HepG2 (cell line): ENCODE results near the gene ATP8A2. TPM values are rescaled to one million over a fixed set of nuclear protein-coding genes. Genes with fewer than 3 reads are reported as not detected.

ENCODE experiments used
- ATAC-seq: fragments of 200-7000 bp; cut with Tn5 transposase; 3 replicates; pipeline ENCODE4 v1.9.1; 2020; ENCODE audit warnings: mild to moderate bottlenecking, moderate library complexity
- BruUV-seq: library from RNA; stranded (reverse); fragments of 400-500 nt; replicated peaks from 2 replicates; lab custom pipeline; 2021; lab: Mats Ljungman, UMichigan
- CTCF ChIA-PET: fragments of 300-600 bp; formaldehyde crosslinking; extraction: SDS; loops from one replicate; lab custom pipeline; 2021; ENCODE audit warnings: low total read pairs, inconsistent platforms, low intra/inter-chr PET ratio; lab: Yijun Ruan, JAX
- POLR2A ChIA-PET: fragments of 350-600 bp; sonication (Branson Sonifier 250); formaldehyde crosslinking; loops from one replicate; lab custom pipeline; 2020; ENCODE audit warnings: antibody characterized with exemption, inconsistent platforms; lab: Yijun Ruan, JAX
- DNase-seq: peaks from one replicate; pipeline ENCODE4 v3.0.0-alpha.2; 2015; ENCODE audit warnings: low spot score
- FAIRE-seq: peaks from 3 replicates; lab custom pipeline; 2011; peaks lifted over from hg19 to GRCh38; lab: Jason Lieb, UNC
- H2AFZ ChIP-seq: one replicate; pipeline ENCODE4 v1.6.1; 2011; ENCODE audit warnings: low read length, inconsistent platforms
- H3K27ac ChIP-seq: fragments of 300-600 bp; 3 replicates; pipeline ENCODE4 v1.8.0; 2011; ENCODE audit warnings: mixed run types, mild to moderate bottlenecking, mixed read lengths, low read length, inconsistent platforms; ENCODE audit not compliant: insufficient read depth; ENCODE audit errors: extremely low read length
- H3K27me3 ChIP-seq, 2 experiments: fragments of 200-600 bp in 1 of 2; 2 replicates in 1 of 2; 3 replicates in 1 of 2; pipeline versions ENCODE4 v1.6.0 to v1.8.0; 2011; ENCODE audit warnings: low read length in 2 of 2, mild to moderate bottlenecking in 2 of 2, moderate library complexity in 2 of 2, inconsistent platforms in 1 of 2; ENCODE audit not compliant: insufficient read depth in 2 of 2, control insufficient read depth in 1 of 2
- H3K36me3 ChIP-seq, 2 experiments: fragments of 200-600 bp in 1 of 2; replicated peaks in 1 of 2; 2 replicates in 1 of 2; 3 replicates in 1 of 2; pipeline versions ENCODE4 v1.5.1 to v1.8.0; 2011; ENCODE audit warnings: low read length in 2 of 2, inconsistent platforms in 1 of 2; ENCODE audit not compliant: insufficient read depth in 2 of 2, control insufficient read depth in 1 of 2
- H3K4me1 ChIP-seq: 2 replicates; pipeline ENCODE4 v1.5.1; 2012; ENCODE audit warnings: low read length, inconsistent platforms; ENCODE audit not compliant: insufficient read depth
- H3K4me2 ChIP-seq: 2 replicates; pipeline ENCODE4 v1.6.0; 2011; ENCODE audit warnings: low read depth, low read length, inconsistent platforms
- H3K4me3 ChIP-seq, 3 experiments: fragments of 200-600 bp in 1 of 3; sonication (generic), shearing (Covaris generic) in 1 of 3; replicated peaks in 1 of 3; 2 replicates each; pipeline ENCODE4 v1.5.1; 2011 to 2016; ENCODE audit warnings: low read length in 3 of 3, inconsistent platforms in 2 of 3, low read depth in 2 of 3, mild to moderate bottlenecking in 2 of 3, control low read depth in 1 of 3, mixed read lengths in 1 of 3; ENCODE audit not compliant: insufficient read depth in 1 of 3
- H3K79me2 ChIP-seq: one replicate; pipeline ENCODE4 v1.6.1; 2011; ENCODE audit warnings: low read length, inconsistent platforms; ENCODE audit not compliant: insufficient read depth
- H3K9ac ChIP-seq: 2 replicates; pipeline ENCODE4 v1.6.0; 2011; ENCODE audit warnings: mild to moderate bottlenecking, low read depth, low read length, inconsistent platforms; ENCODE audit not compliant: insufficient read depth
- H3K9me3 ChIP-seq: 2 replicates; pipeline ENCODE4 v1.5.1; 2012; ENCODE audit warnings: mild to moderate bottlenecking, low read length
- H4K20me1 ChIP-seq: 2 replicates; pipeline ENCODE4 v1.6.0; 2011; ENCODE audit warnings: inconsistent platforms, mild to moderate bottlenecking, low read length, moderate library complexity; ENCODE audit not compliant: insufficient read depth
- ELF4 ChIP-seq: sonication (generic); formaldehyde crosslinking; IDR thresholded peaks from 2 replicates; pipeline ENCODE4 v1.5.0; 2020; ENCODE audit warnings: missing genetic modification reagents, mild to moderate bottlenecking, moderate library complexity, borderline replicate concordance
- FOXC1 ChIP-seq: sonication (generic); formaldehyde crosslinking; IDR thresholded peaks from 2 replicates; pipeline ENCODE4 v1.8.0; 2022; ENCODE audit warnings: mild to moderate bottlenecking, missing genetic modification reagents, borderline replicate concordance
- GATAD2A ChIP-seq: IDR thresholded peaks from 2 replicates; pipeline ENCODE4 v1.6.1; 2016
- MYC ChIP-seq: sonication (generic); formaldehyde crosslinking; IDR thresholded peaks from 2 replicates; pipeline ENCODE4 v1.9.0; 2021; ENCODE audit warnings: missing genetic modification reagents, borderline replicate concordance
- NFYC ChIP-seq: IDR thresholded peaks from 2 replicates; pipeline ENCODE4 v1.6.1; 2016; ENCODE audit warnings: missing genetic modification reagents, missing compliant biosample characterization
- POLR2G ChIP-seq: fragments of 200-400 bp; formaldehyde crosslinking; IDR thresholded peaks from 2 replicates; pipeline ENCODE4 v1.6.1; 2018; ENCODE audit warnings: mild to moderate bottlenecking, low read depth, low read length, moderate library complexity
- RXRB ChIP-seq: IDR thresholded peaks from 2 replicates; pipeline ENCODE4 v1.6.1; 2016; ENCODE audit warnings: borderline replicate concordance, missing genetic modification reagents, missing compliant biosample characterization
- SCMH1 ChIP-seq: sonication (generic); formaldehyde crosslinking; IDR thresholded peaks from 2 replicates; pipeline ENCODE4 v1.9.0; 2021; ENCODE audit warnings: missing genetic modification reagents, mild to moderate bottlenecking, borderline replicate concordance
- ZEB1 ChIP-seq: IDR thresholded peaks from 2 replicates; pipeline ENCODE4 v1.6.1; 2012; ENCODE audit warnings: mild to moderate bottlenecking, low read depth, inconsistent platforms; ENCODE audit not compliant: insufficient replicate concordance
- ZNF34 ChIP-seq: sonication (generic); formaldehyde crosslinking; IDR thresholded peaks from 2 replicates; pipeline ENCODE4 v1.4.0; 2020; ENCODE audit warnings: mild to moderate bottlenecking, missing genetic modification reagents, borderline replicate concordance
- ZNF530 ChIP-seq: sonication (generic); formaldehyde crosslinking; IDR thresholded peaks from 2 replicates; pipeline ENCODE4 v1.5.0; 2020; ENCODE audit warnings: low read depth, mild to moderate bottlenecking, missing genetic modification reagents
- ZNF614 ChIP-seq: IDR thresholded peaks from 2 replicates; pipeline ENCODE4 v1.6.1; 2018; ENCODE audit warnings: missing biosample characterization, missing genetic modification reagents, inconsistent platforms, borderline replicate concordance
- ZNF773 ChIP-seq: sonication (generic); formaldehyde crosslinking; IDR thresholded peaks from 2 replicates; pipeline ENCODE4 v1.4.0; 2020; ENCODE audit warnings: missing genetic modification reagents, borderline replicate concordance
- WGBS: methylation state at CpG from one replicate; pipeline ENCODE4 v1.1.6; 2017; ENCODE audit warnings: low lambda C conversion rate; 5-methylcytosine and 5-hydroxymethylcytosine counted together
- in situ Hi-C: cut with HindIII; loops from 2 replicates; pipeline ENCODE4 v1.10.0; 2017; ENCODE audit warnings: low pct_unique_long_range_greater_than_20kb; ENCODE audit not compliant: extremely low pct_ligation_motif_present
- intact Hi-C: fragments of 100-400 bp; cut with micrococcal nuclease; formaldehyde crosslinking; loops from one replicate; pipeline ENCODE4 v1.10.0; 2022; ENCODE audit not compliant: unreplicated experiment
- polyA plus RNA-seq, 8 experiments: library from polyadenylated mRNA; depleted of rRNA in 3 of 8; stranded (reverse) in 7 of 8; unstranded in 1 of 8; fragments of >200 nt; fragmentation: Illumina TruSeq in 4 of 8; extraction: Trizol in 4 of 8; gene quantifications; 2 replicates each; pipeline versions ENCODE4 v1.2.1 to v1.2.3, GENCODE V29; 2011 to 2016; ENCODE audit warnings: low read depth in 4 of 8, missing spikeins in 1 of 8, mixed read lengths in 1 of 8; ENCODE audit not compliant: insufficient read depth in 1 of 8
- total RNA-seq, 5 experiments: library from RNA; depleted of rRNA; stranded (reverse); fragments of >200 nt; fragmentation: Illumina TruSeq; extraction: Trizol; gene quantifications; 2 replicates each; pipeline ENCODE4 v1.2.3, GENCODE V29; 2016; ENCODE audit warnings: low read depth in 1 of 5
- TF ChIP-seq, protein P1 (sequence below), 2 experiments: sonication (generic) in 1 of 2; formaldehyde crosslinking in 1 of 2; IDR thresholded peaks; 2 replicates each; pipeline versions ENCODE4 v1.4.0 to v1.6.1; 2018 to 2020; ENCODE audit warnings: missing genetic modification reagents in 2 of 2, borderline replicate concordance in 1 of 2, low read depth in 1 of 2, mild to moderate bottlenecking in 1 of 2, missing biosample characterization in 1 of 2
- TF ChIP-seq, protein P2 (sequence below): sonication (generic); IDR thresholded peaks from 2 replicates; pipeline ENCODE4 v1.6.1; 2016; ENCODE audit warnings: low read depth, borderline replicate concordance
- TF ChIP-seq, protein P3 (sequence below): sonication (generic); formaldehyde crosslinking; IDR thresholded peaks from 2 replicates; pipeline ENCODE4 v1.4.0; 2020; ENCODE audit warnings: missing genetic modification reagents
- TF ChIP-seq, protein P4 (sequence below): sonication (generic); formaldehyde crosslinking; IDR thresholded peaks from 2 replicates; pipeline ENCODE4 v1.5.0; 2020; ENCODE audit warnings: missing genetic modification reagents
- TF ChIP-seq, protein P5 (sequence below): IDR thresholded peaks from 2 replicates; pipeline ENCODE4 v1.6.1; 2016; ENCODE audit warnings: low read depth, borderline replicate concordance

Gene ATP8A2
- total and polyA plus RNA-seq, 2 of the 13 experiments (the other 11 are each of a cell fraction or from before 2014, with no cell fraction given) = 0.09 TPM; not detected in 1

DNA sequence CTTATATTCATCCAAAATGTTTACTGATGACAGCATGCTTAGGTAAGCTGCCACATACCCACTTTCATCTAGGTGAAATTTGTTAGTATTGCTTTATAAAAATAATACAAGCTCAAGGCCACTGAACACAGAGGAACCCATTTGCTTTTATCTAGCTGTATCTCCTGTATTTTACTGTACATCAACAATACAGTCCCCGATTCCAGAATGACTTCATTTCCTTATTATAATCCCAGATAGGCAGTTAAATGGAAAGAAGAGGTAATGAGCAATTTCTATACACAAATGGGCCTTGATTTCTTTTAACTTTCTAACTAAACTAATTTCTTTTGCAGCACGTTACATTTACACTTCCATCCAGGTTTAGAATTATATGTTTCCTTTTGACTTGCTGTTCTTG, 593.8 kb downstream of the ATP8A2 start:
- no peak overlapping the region for H3K9ac ChIP-seq
- no peak for FAIRE-seq
- intact Hi-C loops (no loop called here), in situ Hi-C loops (no loop called here)
- no TSS peak for BruUV-seq
- H3K79me2 ChIP-seq = no peaks in the 10 kb centered on the region
- no peaks in the 10 kb centered on the region for H4K20me1 ChIP-seq
- H2AFZ ChIP-seq = no peak overlapping the region
- 3% methylated on average over 2 of the region's 2 CpGs for WGBS
- ChIA-PET POLR2A (no interaction called here), CTCF (no interaction called here)
- no peak for DNase-seq
- no peaks in the 10 kb centered on the region for H3K9me3 ChIP-seq
- no peak overlapping the region for H3K27ac ChIP-seq
- no peak for ATAC-seq
- no peaks in the 10 kb centered on the region for H3K36me3 ChIP-seq
- peaks cover 0 to 5% of the 10 kb centered on the region in 2 experiments; a peak in 1 of 5 replicates for H3K27me3 ChIP-seq
- H3K4me2 ChIP-seq = no peak overlapping the region
- no peaks in the 10 kb centered on the region for H3K4me1 ChIP-seq
- TF ChIP-seq, protein P1, sequence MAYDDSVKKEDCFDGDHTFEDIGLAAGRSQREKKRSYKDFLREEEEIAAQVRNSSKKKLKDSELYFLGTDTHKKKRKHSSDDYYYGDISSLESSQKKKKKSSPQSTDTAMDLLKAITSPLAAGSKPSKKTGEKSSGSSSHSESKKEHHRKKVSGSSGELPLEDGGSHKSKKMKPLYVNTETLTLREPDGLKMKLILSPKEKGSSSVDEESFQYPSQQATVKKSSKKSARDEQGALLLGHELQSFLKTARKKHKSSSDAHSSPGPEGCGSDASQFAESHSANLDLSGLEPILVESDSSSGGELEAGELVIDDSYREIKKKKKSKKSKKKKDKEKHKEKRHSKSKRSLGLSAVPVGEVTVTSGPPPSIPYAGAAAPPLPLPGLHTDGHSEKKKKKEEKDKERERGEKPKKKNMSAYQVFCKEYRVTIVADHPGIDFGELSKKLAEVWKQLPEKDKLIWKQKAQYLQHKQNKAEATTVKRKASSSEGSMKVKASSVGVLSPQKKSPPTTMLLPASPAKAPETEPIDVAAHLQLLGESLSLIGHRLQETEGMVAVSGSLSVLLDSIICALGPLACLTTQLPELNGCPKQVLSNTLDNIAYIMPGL (CRISPR knock-in tag; IDR thresholded peaks at IDR 0.05; ENCODE audit: borderline replicate concordance in 1 of 2, low read depth in 1 of 2) = no peak
- TF ChIP-seq NFYC (CRISPR knock-in tag) (no peak), ZNF34 (CRISPR knock-in tag) (no peak), ZNF614 (no peak), SCMH1 (no peak), ZNF773 (CRISPR knock-in tag) (no peak), GATAD2A (CRISPR knock-in tag) (no peak), ELF4 (CRISPR knock-in tag) (no peak), ZNF530 (no peak), MYC (CRISPR knock-in tag) (no peak), POLR2G (no peak), RXRB (no peak), ZEB1 (no peak), FOXC1 (CRISPR knock-in tag) (no peak)
- TF ChIP-seq, protein P2, sequence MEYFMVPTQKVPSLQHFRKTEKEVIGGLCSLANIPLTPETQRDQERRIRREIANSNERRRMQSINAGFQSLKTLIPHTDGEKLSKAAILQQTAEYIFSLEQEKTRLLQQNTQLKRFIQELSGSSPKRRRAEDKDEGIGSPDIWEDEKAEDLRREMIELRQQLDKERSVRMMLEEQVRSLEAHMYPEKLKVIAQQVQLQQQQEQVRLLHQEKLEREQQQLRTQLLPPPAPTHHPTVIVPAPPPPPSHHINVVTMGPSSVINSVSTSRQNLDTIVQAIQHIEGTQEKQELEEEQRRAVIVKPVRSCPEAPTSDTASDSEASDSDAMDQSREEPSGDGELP = no peak
- TF ChIP-seq, protein P3, sequence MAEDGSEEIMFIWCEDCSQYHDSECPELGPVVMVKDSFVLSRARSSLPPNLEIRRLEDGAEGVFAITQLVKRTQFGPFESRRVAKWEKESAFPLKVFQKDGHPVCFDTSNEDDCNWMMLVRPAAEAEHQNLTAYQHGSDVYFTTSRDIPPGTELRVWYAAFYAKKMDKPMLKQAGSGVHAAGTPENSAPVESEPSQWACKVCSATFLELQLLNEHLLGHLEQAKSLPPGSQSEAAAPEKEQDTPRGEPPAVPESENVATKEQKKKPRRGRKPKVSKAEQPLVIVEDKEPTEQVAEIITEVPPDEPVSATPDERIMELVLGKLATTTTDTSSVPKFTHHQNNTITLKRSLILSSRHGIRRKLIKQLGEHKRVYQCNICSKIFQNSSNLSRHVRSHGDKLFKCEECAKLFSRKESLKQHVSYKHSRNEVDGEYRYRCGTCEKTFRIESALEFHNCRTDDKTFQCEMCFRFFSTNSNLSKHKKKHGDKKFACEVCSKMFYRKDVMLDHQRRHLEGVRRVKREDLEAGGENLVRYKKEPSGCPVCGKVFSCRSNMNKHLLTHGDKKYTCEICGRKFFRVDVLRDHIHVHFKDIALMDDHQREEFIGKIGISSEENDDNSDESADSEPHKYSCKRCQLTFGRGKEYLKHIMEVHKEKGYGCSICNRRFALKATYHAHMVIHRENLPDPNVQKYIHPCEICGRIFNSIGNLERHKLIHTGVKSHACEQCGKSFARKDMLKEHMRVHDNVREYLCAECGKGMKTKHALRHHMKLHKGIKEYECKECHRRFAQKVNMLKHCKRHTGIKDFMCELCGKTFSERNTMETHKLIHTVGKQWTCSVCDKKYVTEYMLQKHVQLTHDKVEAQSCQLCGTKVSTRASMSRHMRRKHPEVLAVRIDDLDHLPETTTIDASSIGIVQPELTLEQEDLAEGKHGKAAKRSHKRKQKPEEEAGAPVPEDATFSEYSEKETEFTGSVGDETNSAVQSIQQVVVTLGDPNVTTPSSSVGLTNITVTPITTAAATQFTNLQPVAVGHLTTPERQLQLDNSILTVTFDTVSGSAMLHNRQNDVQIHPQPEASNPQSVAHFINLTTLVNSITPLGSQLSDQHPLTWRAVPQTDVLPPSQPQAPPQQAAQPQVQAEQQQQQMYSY = no peak
- TF ChIP-seq, protein P4, sequence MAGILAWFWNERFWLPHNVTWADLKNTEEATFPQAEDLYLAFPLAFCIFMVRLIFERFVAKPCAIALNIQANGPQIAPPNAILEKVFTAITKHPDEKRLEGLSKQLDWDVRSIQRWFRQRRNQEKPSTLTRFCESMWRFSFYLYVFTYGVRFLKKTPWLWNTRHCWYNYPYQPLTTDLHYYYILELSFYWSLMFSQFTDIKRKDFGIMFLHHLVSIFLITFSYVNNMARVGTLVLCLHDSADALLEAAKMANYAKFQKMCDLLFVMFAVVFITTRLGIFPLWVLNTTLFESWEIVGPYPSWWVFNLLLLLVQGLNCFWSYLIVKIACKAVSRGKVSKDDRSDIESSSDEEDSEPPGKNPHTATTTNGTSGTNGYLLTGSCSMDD (CRISPR knock-in tag) = no peak
- TF ChIP-seq, protein P5, sequence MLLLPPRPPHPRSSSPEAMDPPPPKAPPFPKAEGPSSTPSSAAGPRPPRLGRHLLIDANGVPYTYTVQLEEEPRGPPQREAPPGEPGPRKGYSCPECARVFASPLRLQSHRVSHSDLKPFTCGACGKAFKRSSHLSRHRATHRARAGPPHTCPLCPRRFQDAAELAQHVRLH (CRISPR knock-in tag) = no peak
- no peak overlapping the region for H3K4me3 ChIP-seq
